ENCODE data around the gene FMNL3.
"Not testable (repeated sequence)": the region's sequence is repeated elsewhere in the genome, so short reads cannot be mapped to it uniquely, and the experiment has no call there.

Gene FMNL3

GRCh38 chr12:49716553-49716952, 9.3 kb upstream of the FMNL3 start:
- no peak for DNase-seq (ENCODE audit: low read depth)

- DNase-seq (ENCODE audit: low read depth) = not testable (repeated sequence)
Observed at GRCh38 chr12:49713952-49714351, 6.7 kb upstream of the FMNL3 start.

GRCh38 chr12:49708851-49709250, 1.6 kb upstream of the FMNL3 start:
- no peak for DNase-seq (ENCODE audit: low read depth)

- no peak for DNase-seq (ENCODE audit: low read depth)
Observed at GRCh38 chr12:49707812-49708147, 575 bp upstream of the FMNL3 start.

- DNase-seq (ENCODE audit: low read depth) = no peak
Observed at GRCh38 chr12:49706351-49707127, 666 bp downstream of the FMNL3 start.

- DNase-seq (ENCODE audit: low read depth) = no peak
Observed at GRCh38 chr12:49705479-49706134, 1.6 kb downstream of the FMNL3 start.

- DNase-seq (ENCODE audit: low read depth) = no peak
Observed at GRCh38 chr12:49703647-49704137, 3.5 kb downstream of the FMNL3 start.

GRCh38 chr12:49702676-49703215, 4.5 kb downstream of the FMNL3 start:
- DNase-seq (ENCODE audit: low read depth) = no peak

GRCh38 chr12:49702009-49702408, 5.2 kb downstream of the FMNL3 start:
- DNase-seq (ENCODE audit: low read depth) = no peak

- no peak for DNase-seq (ENCODE audit: low read depth)
Observed at GRCh38 chr12:49698619-49699545, 8.3 kb downstream of the FMNL3 start.

- DNase-seq (ENCODE audit: low read depth) = no peak
Observed at GRCh38 chr12:49697808-49698207, 9.4 kb downstream of the FMNL3 start.

GRCh38 chr12:49696723-49697122, 10.5 kb downstream of the FMNL3 start:
- no peak for DNase-seq (ENCODE audit: low read depth)

- DNase-seq (ENCODE audit: low read depth) = no peak
Observed at GRCh38 chr12:49693931-49694444, 13.2 kb downstream of the FMNL3 start.

GRCh38 chr12:49692851-49693250, 14.4 kb downstream of the FMNL3 start:
- no peak for DNase-seq (ENCODE audit: low read depth)

- DNase-seq (ENCODE audit: low read depth) = no peak
Observed at GRCh38 chr12:49689785-49690184, 17.4 kb downstream of the FMNL3 start.

GRCh38 chr12:49689237-49689636, 18.0 kb downstream of the FMNL3 start:
- no peak for DNase-seq (ENCODE audit: low read depth)

- no peak for DNase-seq (ENCODE audit: low read depth)
Observed at GRCh38 chr12:49687941-49688340, 19.3 kb downstream of the FMNL3 start.

GRCh38 chr12:49684310-49684854, 22.8 kb downstream of the FMNL3 start:
- no peak for DNase-seq (ENCODE audit: low read depth)

- no peak for DNase-seq (ENCODE audit: low read depth)
Observed at GRCh38 chr12:49683599-49684309, 23.5 kb downstream of the FMNL3 start.

GRCh38 chr12:49680075-49680474, 27.1 kb downstream of the FMNL3 start:
- DNase-seq (ENCODE audit: low read depth) = no peak

GRCh38 chr12:49678711-49679110, 28.5 kb downstream of the FMNL3 start:
- no peak for DNase-seq (ENCODE audit: low read depth)

Data from GM04503 (cell line).